Vagina (tissue), 2 donors: ENCODE results near the gene TLCD3B. TPM values are rescaled to one million over a fixed set of nuclear protein-coding genes. Genes with fewer than 3 reads are reported as not detected.

Experiments
- DNase-seq, 2 donors: peaks; one replicate each; pipeline ENCODE4 v3.0.0-alpha.2; 2017; ENCODE audit errors: extremely low spot score in 2 of 2
- H3K27ac ChIP-seq: fragments of 200-600 bp; sonication (generic); one replicate; pipeline ENCODE4 v1.5.1; 2019
- H3K27me3 ChIP-seq: fragments of 200-600 bp; sonication (generic); one replicate; pipeline ENCODE4 v1.5.1; 2019
- H3K36me3 ChIP-seq, 2 donors: fragments of 200-600 bp; sonication (generic); one replicate each; pipeline ENCODE4 v1.5.1; 2017 to 2019
- H3K4me1 ChIP-seq: fragments of 200-600 bp; sonication (generic); one replicate; pipeline ENCODE4 v1.5.1; 2019
- H3K4me3 ChIP-seq, 2 donors: fragments of 200-600 bp; sonication (generic); 1 replicate in 1 of 2; 2 replicates in 1 of 2; pipeline ENCODE4 v1.5.1; 2016 to 2019
- H3K9me3 ChIP-seq: fragments of 200-600 bp; sonication (generic); one replicate; pipeline ENCODE4 v1.5.1; 2019
- POLR2A ChIP-seq, 2 donors: fragments of 450-650 bp; IDR thresholded peaks; one replicate each; pipeline ENCODE4 v1.6.1; 2017; ENCODE audit warnings: antibody characterized with exemption in 2 of 2, mild to moderate bottlenecking in 2 of 2, moderate library complexity in 2 of 2
- POLR2AphosphoS5 ChIP-seq, 2 donors: sonication (generic); formaldehyde crosslinking; IDR thresholded peaks; one replicate each; pipeline ENCODE4 v1.9.0; 2017; ENCODE audit warnings: antibody characterized with exemption in 2 of 2, mild to moderate bottlenecking in 2 of 2, low read depth in 1 of 2; ENCODE audit not compliant: insufficient read depth in 1 of 2
- intact Hi-C: fragments of 100-400 bp; cut with DNase I; formaldehyde crosslinking; loops from one replicate; pipeline ENCODE4 v1.15.1; 2023
- total RNA-seq: library from RNA; depleted of rRNA; stranded (reverse); fragments of >200 nt; gene quantifications from one replicate; pipeline ENCODE4 v1.2.3, GENCODE V29; 2016
- TF ChIP-seq, protein P1 (sequence below), 3 experiments: fragments of 450-650 bp in 2 of 3; fragments of 200-600 bp in 1 of 3; sonication (generic) in 1 of 3; IDR thresholded peaks; one replicate each; pipeline ENCODE4 v1.5.1; 2017 to 2019; ENCODE audit warnings: antibody characterized with exemption in 3 of 3, mild to moderate bottlenecking in 2 of 3, moderate library complexity in 2 of 3

TLCD3B gene
- total RNA-seq, 1 donor from 2014 or later, result 0.98 TPM

DNA sequence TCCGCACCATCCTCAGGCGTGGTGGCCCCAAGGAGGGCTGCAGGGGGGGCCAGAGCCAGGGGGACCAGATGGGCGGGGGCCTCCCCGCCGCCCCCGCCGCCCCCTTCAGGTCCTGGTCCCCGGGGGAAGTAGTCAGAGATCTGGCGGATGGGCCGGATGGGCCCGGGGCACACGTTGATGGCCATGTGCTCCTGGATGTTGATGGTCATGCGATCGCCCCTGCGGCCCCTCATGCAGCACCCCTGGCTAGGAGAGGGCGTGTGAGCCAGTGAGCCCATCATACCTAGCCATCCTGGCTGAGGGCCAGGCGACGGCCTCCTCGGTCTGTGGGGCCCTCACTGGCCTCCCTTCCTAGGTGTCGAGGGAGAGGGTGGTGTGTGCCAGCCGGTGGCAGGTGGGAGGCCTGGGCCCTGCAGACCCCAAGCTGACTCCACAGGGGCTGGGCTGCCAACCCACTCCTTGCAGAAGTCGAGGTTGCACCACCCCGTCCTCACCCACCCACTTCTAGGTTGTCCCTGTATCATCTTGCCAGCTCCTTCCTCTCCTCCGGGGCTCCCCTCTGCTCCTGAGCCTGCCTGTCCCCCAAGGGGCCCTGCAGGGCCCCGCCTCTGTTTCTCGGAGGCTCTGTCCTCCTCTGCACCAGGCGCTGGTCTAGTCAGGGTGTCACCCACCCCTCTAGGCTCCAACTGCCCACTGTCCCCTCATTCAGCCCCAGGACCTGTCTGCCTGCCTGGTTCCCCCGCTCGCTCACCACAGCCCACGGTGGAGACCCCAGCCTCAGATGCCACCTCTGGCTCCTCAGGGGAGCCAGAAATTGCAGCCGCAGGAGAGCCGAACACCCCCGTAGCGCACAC lies 20.9 kb downstream of the TLCD3B start:
- no peak overlapping the region for H3K27ac ChIP-seq
- peaks cover 18% of the 10 kb centered on the region for H3K4me1 ChIP-seq
- no peaks in the 10 kb centered on the region for H3K9me3 ChIP-seq
- intact Hi-C loops, result loop anchor here (10.0 kb wide), 1 partner anchor 85 kb away; the partner anchor contains the start of gene KCTD13
- peaks cover 4% of the 10 kb centered on the region for H3K27me3 ChIP-seq
- no peak for DNase-seq
- H3K4me3 ChIP-seq, result peak overlapping the region; percentile 29 to 45
- H3K36me3 ChIP-seq, result no peaks in the 10 kb centered on the region
- TF ChIP-seq, protein P1, sequence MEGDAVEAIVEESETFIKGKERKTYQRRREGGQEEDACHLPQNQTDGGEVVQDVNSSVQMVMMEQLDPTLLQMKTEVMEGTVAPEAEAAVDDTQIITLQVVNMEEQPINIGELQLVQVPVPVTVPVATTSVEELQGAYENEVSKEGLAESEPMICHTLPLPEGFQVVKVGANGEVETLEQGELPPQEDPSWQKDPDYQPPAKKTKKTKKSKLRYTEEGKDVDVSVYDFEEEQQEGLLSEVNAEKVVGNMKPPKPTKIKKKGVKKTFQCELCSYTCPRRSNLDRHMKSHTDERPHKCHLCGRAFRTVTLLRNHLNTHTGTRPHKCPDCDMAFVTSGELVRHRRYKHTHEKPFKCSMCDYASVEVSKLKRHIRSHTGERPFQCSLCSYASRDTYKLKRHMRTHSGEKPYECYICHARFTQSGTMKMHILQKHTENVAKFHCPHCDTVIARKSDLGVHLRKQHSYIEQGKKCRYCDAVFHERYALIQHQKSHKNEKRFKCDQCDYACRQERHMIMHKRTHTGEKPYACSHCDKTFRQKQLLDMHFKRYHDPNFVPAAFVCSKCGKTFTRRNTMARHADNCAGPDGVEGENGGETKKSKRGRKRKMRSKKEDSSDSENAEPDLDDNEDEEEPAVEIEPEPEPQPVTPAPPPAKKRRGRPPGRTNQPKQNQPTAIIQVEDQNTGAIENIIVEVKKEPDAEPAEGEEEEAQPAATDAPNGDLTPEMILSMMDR (IDR thresholded peaks at IDR 0.05), result no peak
- TF ChIP-seq POLR2AphosphoS5 (IDR thresholded peaks at IDR 0.05; ENCODE audit: insufficient read depth in 1 of 2, low read depth in 1 of 2) (no peak), POLR2A (IDR thresholded peaks at IDR 0.05) (no peak)

DNA sequence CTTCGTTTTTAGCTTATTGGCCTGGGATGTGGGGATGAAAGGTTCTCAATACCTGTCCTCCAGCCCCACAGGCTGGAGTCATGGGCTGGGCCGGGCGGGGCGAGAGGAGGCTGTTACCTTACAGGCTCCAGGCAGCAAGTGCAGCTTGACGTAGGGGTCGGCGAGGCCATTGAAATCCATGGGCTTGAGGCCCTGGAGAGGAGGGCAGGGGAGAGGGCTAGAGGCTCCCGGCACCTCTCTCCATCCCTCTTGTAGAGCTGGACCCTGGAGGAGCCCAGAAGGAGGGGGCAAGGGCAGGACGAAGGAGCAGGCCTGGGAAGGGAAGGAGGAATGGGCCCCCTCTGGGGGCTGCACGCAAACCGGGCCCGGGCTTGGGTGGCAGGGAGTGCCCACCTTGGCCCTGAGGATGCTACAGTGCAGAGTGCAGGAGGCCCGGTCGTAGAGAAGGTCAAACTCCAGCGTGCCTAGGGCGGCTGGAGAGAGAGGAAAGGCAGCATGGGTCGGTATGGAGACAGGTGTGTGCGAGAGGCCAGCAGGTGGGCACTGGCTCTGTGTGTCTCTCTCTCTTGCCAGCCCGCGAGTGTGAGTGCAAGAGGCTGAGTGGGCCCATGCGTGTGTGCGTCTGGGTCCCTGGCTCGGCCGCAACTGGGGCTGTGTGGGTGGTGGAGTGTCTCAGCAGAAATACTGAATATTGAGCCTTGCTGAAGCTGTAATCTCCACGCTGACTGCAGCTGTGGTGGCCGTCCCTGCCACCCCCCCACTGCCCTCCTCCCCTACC lies 21.8 kb downstream of the TLCD3B start:
- no peak for TF ChIP-seq POLR2A (IDR thresholded peaks at IDR 0.05)
- TF ChIP-seq, protein P1 (IDR thresholded peaks at IDR 0.05), result no peak
- no peak for TF ChIP-seq POLR2AphosphoS5 (IDR thresholded peaks at IDR 0.05; ENCODE audit: insufficient read depth in 1 of 2, low read depth in 1 of 2)
- H3K27ac ChIP-seq, result no peak overlapping the region
- DNase-seq, result no peak
- intact Hi-C loops, result loop anchor here (10.0 kb wide), 1 partner anchor 84 kb away; the partner anchor contains the start of gene KCTD13
- no peak overlapping the region for H3K4me3 ChIP-seq
- peaks cover 18% of the 10 kb centered on the region for H3K4me1 ChIP-seq
- no peaks in the 10 kb centered on the region for H3K36me3 ChIP-seq
- H3K27me3 ChIP-seq, result peaks cover 4% of the 10 kb centered on the region
- no peaks in the 10 kb centered on the region for H3K9me3 ChIP-seq

DNA sequence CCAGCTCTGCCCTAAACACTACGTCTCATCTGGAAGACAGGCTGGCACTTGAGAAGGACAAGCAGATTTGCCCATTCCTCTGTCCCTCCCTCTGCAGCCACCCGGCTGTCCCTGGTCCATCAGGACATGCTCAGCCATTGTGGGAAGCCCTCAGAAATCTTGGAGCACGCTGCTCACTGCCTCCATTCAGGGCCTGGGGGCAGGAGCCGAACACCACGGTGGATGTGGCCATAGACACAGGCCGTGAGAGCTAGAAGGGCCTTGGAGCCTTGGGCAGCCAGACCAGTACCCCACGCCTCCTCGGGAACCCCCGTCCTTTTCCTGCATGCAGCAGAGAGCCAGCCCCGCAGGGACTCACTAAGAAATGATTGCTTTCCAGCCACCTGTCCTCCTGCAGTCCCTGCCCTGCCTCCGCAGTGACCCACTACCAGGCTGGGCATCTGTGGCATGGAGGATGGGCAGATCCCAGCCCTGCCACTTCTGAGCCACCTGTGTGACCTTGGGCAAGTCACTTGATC lies 23.6 kb downstream of the TLCD3B start:
- TF ChIP-seq, protein P1 (IDR thresholded peaks at IDR 0.05), result no peak
- TF ChIP-seq POLR2AphosphoS5 (IDR thresholded peaks at IDR 0.05; ENCODE audit: insufficient read depth in 1 of 2, low read depth in 1 of 2) (no peak), POLR2A (IDR thresholded peaks at IDR 0.05) (no peak)
- no peak for DNase-seq
- H3K27ac ChIP-seq, result no peak overlapping the region
- no peak overlapping the region for H3K4me3 ChIP-seq
- H3K4me1 ChIP-seq, result peaks cover 18% of the 10 kb centered on the region
- peaks cover 4% of the 10 kb centered on the region for H3K27me3 ChIP-seq
- intact Hi-C loops, result loop anchor here (10.0 kb wide), 1 partner anchor 83 kb away; the partner anchor contains the start of gene KCTD13
- no peaks in the 10 kb centered on the region for H3K36me3 ChIP-seq
- H3K9me3 ChIP-seq, result no peaks in the 10 kb centered on the region

DNA sequence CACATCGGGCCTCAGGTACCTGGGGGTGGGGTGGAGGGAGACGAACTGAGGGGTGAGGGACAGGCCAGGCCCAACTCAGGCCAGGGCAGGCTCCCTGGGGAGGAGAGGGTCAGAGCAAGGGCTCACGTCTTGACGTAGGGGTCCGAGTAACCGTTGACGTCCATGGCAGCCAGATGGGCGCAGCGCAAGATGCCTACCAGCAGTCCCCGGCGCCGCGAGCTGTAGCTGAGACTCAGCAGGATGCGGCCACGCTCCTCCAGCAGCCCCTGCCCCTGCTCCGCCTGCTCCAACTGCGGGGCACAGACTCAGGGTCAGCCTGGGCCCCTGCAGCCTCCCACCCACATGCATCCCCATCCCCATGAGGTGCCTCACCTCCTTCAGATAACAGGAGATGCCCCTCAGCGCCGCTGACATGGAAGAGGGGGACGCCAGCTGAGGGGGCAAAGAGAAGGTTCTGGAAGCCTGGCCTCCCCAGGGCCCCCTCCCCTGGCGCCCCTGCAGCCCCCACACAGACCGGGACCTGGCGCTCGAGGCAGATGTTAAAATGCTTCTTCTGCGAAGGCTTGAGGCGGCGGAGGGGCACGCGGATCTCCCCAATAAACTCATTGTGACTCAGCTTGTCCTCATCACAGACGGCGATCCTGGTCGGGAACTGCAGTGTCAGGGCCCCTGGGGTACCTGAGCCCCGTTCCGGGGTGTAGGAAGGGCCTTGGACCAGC lies 24.3 kb downstream of the TLCD3B start:
- no peak for DNase-seq
- peaks cover 4% of the 10 kb centered on the region for H3K27me3 ChIP-seq
- H3K4me1 ChIP-seq, result peaks cover 18% of the 10 kb centered on the region
- intact Hi-C loops, result loop anchor here (10.0 kb wide), 1 partner anchor 82 kb away; the partner anchor contains the start of gene KCTD13
- TF ChIP-seq POLR2A (IDR thresholded peaks at IDR 0.05) (no peak), POLR2AphosphoS5 (IDR thresholded peaks at IDR 0.05; ENCODE audit: insufficient read depth in 1 of 2, low read depth in 1 of 2) (no peak)
- TF ChIP-seq, protein P1 (IDR thresholded peaks at IDR 0.05), result no peak
- no peaks in the 10 kb centered on the region for H3K9me3 ChIP-seq
- H3K27ac ChIP-seq, result no peak overlapping the region
- no peak overlapping the region for H3K4me3 ChIP-seq
- peaks cover 0 to under 1% of the 10 kb centered on the region in 2 donors for H3K36me3 ChIP-seq
